H9 (cell line): ENCODE data around the gene KRTAP13-1. TPM values are rescaled to one million over a fixed set of nuclear protein-coding genes. Genes with fewer than 3 reads are reported as not detected.

Source experiments
- DNase-seq: peaks from one replicate; pipeline ENCODE4 v3.0.0-alpha.2; 2017
- H2AFZ ChIP-seq: one replicate; pipeline ENCODE4 v1.6.1; 2013; ENCODE audit warnings: mild to moderate bottlenecking, low read length, control low read depth, moderate library complexity
- H2AK5ac ChIP-seq: 2 replicates; pipeline ENCODE4 v1.6.1; 2013; ENCODE audit warnings: low read length, control low read depth, mixed read lengths; ENCODE audit not compliant: insufficient read length
- H2BK120ac ChIP-seq: one replicate; pipeline ENCODE4 v1.6.1; 2013; ENCODE audit warnings: low read depth, mild to moderate bottlenecking, low read length, control low read depth, inconsistent platforms; ENCODE audit not compliant: poor library complexity, severe bottlenecking
- H2BK12ac ChIP-seq: 2 replicates; pipeline ENCODE4 v1.6.1; 2013; ENCODE audit warnings: low read length, control low read depth, mixed read lengths, low read depth; ENCODE audit not compliant: insufficient read length
- H2BK15ac ChIP-seq: 2 replicates; pipeline ENCODE4 v1.6.1; 2013; ENCODE audit warnings: low read depth, low read length, control low read depth
- H2BK20ac ChIP-seq: one replicate; pipeline ENCODE4 v1.6.1; 2013; ENCODE audit warnings: low read depth, mild to moderate bottlenecking, low read length, control low read depth, inconsistent platforms; ENCODE audit not compliant: poor library complexity, severe bottlenecking
- H2BK5ac ChIP-seq: 2 replicates; pipeline ENCODE4 v1.6.1; 2013; ENCODE audit warnings: low read length, control low read depth, mixed read lengths; ENCODE audit not compliant: insufficient read length
- H3K14ac ChIP-seq: 2 replicates; pipeline ENCODE4 v1.6.1; 2013; ENCODE audit warnings: low read length, control low read depth; ENCODE audit not compliant: insufficient read depth
- H3K18ac ChIP-seq: 2 replicates; pipeline ENCODE4 v1.6.1; 2013; ENCODE audit warnings: low read depth, mild to moderate bottlenecking, mixed read lengths, low read length, control low read depth; ENCODE audit not compliant: insufficient read length
- H3K23ac ChIP-seq: 2 replicates; pipeline ENCODE4 v1.6.1; 2013; ENCODE audit warnings: low read length, control low read depth, mixed read lengths, low read depth; ENCODE audit not compliant: insufficient read length
- H3K23me2 ChIP-seq: 2 replicates; pipeline ENCODE4 v1.6.1; 2013; ENCODE audit warnings: low read depth, mild to moderate bottlenecking, mixed read lengths, low read length, control low read depth; ENCODE audit not compliant: insufficient read length, poor library complexity, severe bottlenecking
- H3K27ac ChIP-seq: 2 replicates; pipeline ENCODE4 v1.5.1; 2013; ENCODE audit warnings: low read length, control low read depth, mixed read lengths, low read depth; ENCODE audit not compliant: insufficient read length
- H3K27me3 ChIP-seq: 2 replicates; pipeline ENCODE4 v1.6.1; 2013; ENCODE audit warnings: low read length, control low read depth, inconsistent platforms; ENCODE audit not compliant: insufficient read depth
- H3K4ac ChIP-seq: 2 replicates; pipeline ENCODE4 v1.6.1; 2013; ENCODE audit warnings: low read depth, mild to moderate bottlenecking, control low read depth, inconsistent platforms, low read length, moderate library complexity
- H3K4me1 ChIP-seq: 2 replicates; pipeline ENCODE4 v1.6.1; 2013; ENCODE audit warnings: low read length, control low read depth, inconsistent platforms; ENCODE audit not compliant: insufficient read depth
- H3K4me2 ChIP-seq: 2 replicates; pipeline ENCODE4 v1.6.1; 2013; ENCODE audit warnings: low read length, control low read depth, mixed read lengths; ENCODE audit not compliant: insufficient read length, insufficient read depth
- H3K56ac ChIP-seq: 2 replicates; pipeline ENCODE4 v1.6.1; 2013; ENCODE audit warnings: low read depth, mild to moderate bottlenecking, mixed read lengths, low read length, control low read depth; ENCODE audit not compliant: insufficient read length
- H3K79me1 ChIP-seq: 2 replicates; pipeline ENCODE4 v1.6.1; 2013; ENCODE audit warnings: low read depth, mild to moderate bottlenecking, moderate library complexity, low read length, control low read depth, inconsistent platforms; ENCODE audit not compliant: insufficient read depth, poor library complexity, severe bottlenecking
- H3K79me2 ChIP-seq: 2 replicates; pipeline ENCODE4 v1.6.1; 2013; ENCODE audit warnings: low read length, control low read depth, inconsistent platforms; ENCODE audit not compliant: insufficient read depth
- H3K9ac ChIP-seq: 2 replicates; pipeline ENCODE4 v1.6.1; 2013; ENCODE audit warnings: low read length, control low read depth, mixed read lengths; ENCODE audit not compliant: insufficient read length; ENCODE audit errors: extremely low read depth
- H3K9me3 ChIP-seq: one replicate; pipeline ENCODE4 v1.6.1; 2013; ENCODE audit warnings: low read depth, low read length, inconsistent platforms; ENCODE audit not compliant: control insufficient read depth
- H3T11ph ChIP-seq: one replicate; pipeline ENCODE4 v1.6.1; 2013; ENCODE audit warnings: mild to moderate bottlenecking, low read length, control low read depth, inconsistent platforms
- H4K20me1 ChIP-seq: one replicate; pipeline ENCODE4 v1.6.1; 2013; ENCODE audit not compliant: control insufficient read depth, insufficient read length, insufficient read depth
- H4K5ac ChIP-seq: 2 replicates; pipeline ENCODE4 v1.6.1; 2013; ENCODE audit warnings: low read depth, mild to moderate bottlenecking, mixed read lengths, low read length, control low read depth; ENCODE audit not compliant: insufficient read length
- H4K8ac ChIP-seq: replicated peaks from 2 replicates; pipeline ENCODE4 v1.6.1; 2013; ENCODE audit warnings: low read length, control low read depth, mixed read lengths, low read depth; ENCODE audit not compliant: insufficient read length
- H4K91ac ChIP-seq: 2 replicates; pipeline ENCODE4 v1.6.1; 2013; ENCODE audit warnings: low read depth, mild to moderate bottlenecking, moderate library complexity, mixed read lengths, low read length, control low read depth; ENCODE audit not compliant: insufficient read length
- H3K27ac Mint-ChIP-seq, 3 experiments: 2 replicates in 2 of 3; 3 replicates in 1 of 3; pipeline ENCODE4 v1.8.0; 2020 to 2021; ENCODE audit warnings: mixed read lengths in 3 of 3, mild to moderate bottlenecking in 1 of 3, moderate library complexity in 1 of 3
- H3K27me3 Mint-ChIP-seq: 2 replicates; pipeline ENCODE4 v1.8.0; 2021; ENCODE audit warnings: low read depth, mild to moderate bottlenecking, moderate library complexity, mixed read lengths
- H3K36me3 Mint-ChIP-seq, 3 experiments: 2 replicates in 2 of 3; 3 replicates in 1 of 3; pipeline ENCODE4 v1.8.0; 2020 to 2021; ENCODE audit warnings: low read depth in 3 of 3, mixed read lengths in 3 of 3; ENCODE audit not compliant: insufficient read depth in 1 of 3
- H3K4me1 Mint-ChIP-seq, 2 experiments: 2 replicates each; pipeline ENCODE4 v1.8.0; 2020; ENCODE audit warnings: mixed read lengths in 2 of 2
- H3K4me3 Mint-ChIP-seq, 2 experiments: 2 replicates in 1 of 2; 3 replicates in 1 of 2; pipeline ENCODE4 v1.8.0; 2020 to 2021; ENCODE audit warnings: mild to moderate bottlenecking in 2 of 2, mixed read lengths in 2 of 2, moderate library complexity in 1 of 2
- H3K9me3 Mint-ChIP-seq, 2 experiments: 2 replicates in 1 of 2; 3 replicates in 1 of 2; pipeline ENCODE4 v1.8.0; 2020; ENCODE audit warnings: mild to moderate bottlenecking in 2 of 2, mixed read lengths in 2 of 2, moderate library complexity in 1 of 2
- WGBS: extraction: QIAGEN DNeasy Blood & Tissue Kit; methylation state at CpG from one replicate; pipeline ENCODE4 v1.1.7; 2013; ENCODE audit warnings: missing lambda C conversion rate, low lambda C conversion rate, mixed read lengths; ENCODE audit not compliant: insufficient read length; ENCODE audit errors: extremely low coverage; 5-methylcytosine and 5-hydroxymethylcytosine counted together
- total RNA-seq: library from RNA; stranded (reverse); gene quantifications from 2 replicates; pipeline ENCODE4 v1.2.1, GENCODE V29; 2021
- TF ChIP-seq, protein P1 (sequence below): fragments of 200-600 bp; sonication (generic); conservative IDR thresholded peaks from 3 replicates; pipeline ENCODE4 v1.8.0; 2021; ENCODE audit warnings: antibody characterized with exemption, mild to moderate bottlenecking

Gene KRTAP13-1
- total RNA-seq, 1 experiment from 2014 or later, result not detected

DNA sequence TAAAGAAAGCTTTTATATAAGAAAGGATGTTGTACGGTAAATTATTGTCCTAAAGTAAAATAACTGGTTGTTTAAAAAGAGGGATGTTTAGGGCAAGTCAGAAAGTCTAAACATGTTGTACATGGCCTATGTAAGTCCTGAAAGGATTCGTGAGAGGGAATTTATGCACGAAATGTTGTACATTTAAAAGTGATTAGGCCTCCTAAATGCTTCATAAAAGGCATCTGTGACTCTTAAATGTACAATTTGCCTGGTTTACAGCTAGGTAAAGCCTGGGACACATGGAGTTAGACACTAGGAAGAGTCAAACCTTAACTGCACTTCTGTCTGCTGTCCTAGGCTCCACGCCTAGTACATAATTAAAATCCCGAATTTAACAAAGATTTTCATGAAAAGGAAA, 20.2 kb downstream of the KRTAP13-1 start:
- Histone ChIP-seq H3K23ac (no peak overlapping the region), H2BK120ac (no peak overlapping the region), H3K4me2 (no peak overlapping the region), H3K14ac (no peak overlapping the region), H3K79me1 (no peaks in the 10 kb centered on the region), H4K8ac (no peak overlapping the region), H4K20me1 (no peaks in the 10 kb centered on the region), H3K79me2 (no peaks in the 10 kb centered on the region), H3T11ph (no peak overlapping the region), H3K9ac (no peak overlapping the region), H3K27ac (no peak overlapping the region), H3K27me3 (no peaks in the 10 kb centered on the region), H2BK12ac (no peak overlapping the region), H4K91ac (no peak overlapping the region), H3K56ac (no peak overlapping the region), H3K23me2 (no peaks in the 10 kb centered on the region), H2AFZ (no peak overlapping the region), H2BK5ac (no peak overlapping the region), H3K4ac (no peak overlapping the region), H3K18ac (no peak overlapping the region), H3K9me3 (peaks cover 7% of the 10 kb centered on the region), H2BK15ac (no peak overlapping the region), H2AK5ac (no peak overlapping the region), H2BK20ac (no peak overlapping the region), H4K5ac (no peak overlapping the region), H3K4me1 (no peaks in the 10 kb centered on the region)
- no peak for DNase-seq
- Mint-ChIP-seq H3K4me1 (no peaks in the 10 kb centered on the region), H3K27me3 (no peaks in the 10 kb centered on the region; the same call in 1 of the 2 replicates), H3K9me3 (peaks cover 22 to 35% of the 10 kb centered on the region in 2 experiments), H3K36me3 (peaks cover 3 to 26% (median 4%) of the 10 kb centered on the region in 3 experiments; a peak in 6 of 7 replicates), H3K4me3 (no peak overlapping the region), H3K27ac (no peak overlapping the region)
- TF ChIP-seq, protein P1, sequence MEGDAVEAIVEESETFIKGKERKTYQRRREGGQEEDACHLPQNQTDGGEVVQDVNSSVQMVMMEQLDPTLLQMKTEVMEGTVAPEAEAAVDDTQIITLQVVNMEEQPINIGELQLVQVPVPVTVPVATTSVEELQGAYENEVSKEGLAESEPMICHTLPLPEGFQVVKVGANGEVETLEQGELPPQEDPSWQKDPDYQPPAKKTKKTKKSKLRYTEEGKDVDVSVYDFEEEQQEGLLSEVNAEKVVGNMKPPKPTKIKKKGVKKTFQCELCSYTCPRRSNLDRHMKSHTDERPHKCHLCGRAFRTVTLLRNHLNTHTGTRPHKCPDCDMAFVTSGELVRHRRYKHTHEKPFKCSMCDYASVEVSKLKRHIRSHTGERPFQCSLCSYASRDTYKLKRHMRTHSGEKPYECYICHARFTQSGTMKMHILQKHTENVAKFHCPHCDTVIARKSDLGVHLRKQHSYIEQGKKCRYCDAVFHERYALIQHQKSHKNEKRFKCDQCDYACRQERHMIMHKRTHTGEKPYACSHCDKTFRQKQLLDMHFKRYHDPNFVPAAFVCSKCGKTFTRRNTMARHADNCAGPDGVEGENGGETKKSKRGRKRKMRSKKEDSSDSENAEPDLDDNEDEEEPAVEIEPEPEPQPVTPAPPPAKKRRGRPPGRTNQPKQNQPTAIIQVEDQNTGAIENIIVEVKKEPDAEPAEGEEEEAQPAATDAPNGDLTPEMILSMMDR, result no peak
- WGBS, result no CpG with 5 or more reads among the region's 5 CpGs
